HepG2 (cell line): ENCODE measurements around the gene DAZAP1. TPM values are rescaled to one million over a fixed set of nuclear protein-coding genes. Genes with fewer than 3 reads are reported as not detected.

ENCODE experiments used
- DR1 ChIP-seq: sonication (generic); formaldehyde crosslinking; IDR thresholded peaks from 2 replicates; pipeline ENCODE4 v1.8.0; 2021; ENCODE audit warnings: mild to moderate bottlenecking, missing genetic modification reagents, inconsistent platforms
- JARID2 ChIP-seq: sonication (generic); formaldehyde crosslinking; IDR thresholded peaks from 2 replicates; pipeline ENCODE4 v1.8.1; 2023; ENCODE audit warnings: missing genetic modification reagents, inconsistent platforms; ENCODE audit not compliant: insufficient replicate concordance
- MAF1 ChIP-seq: sonication (generic); formaldehyde crosslinking; IDR thresholded peaks from 2 replicates; pipeline ENCODE4 v1.5.0; 2020; ENCODE audit warnings: missing genetic modification reagents, borderline replicate concordance
- NCOA2 ChIP-seq: sonication (generic); formaldehyde crosslinking; IDR thresholded peaks from 2 replicates; pipeline ENCODE4 v1.8.0; 2022; ENCODE audit warnings: inconsistent platforms
- SNAPC2 ChIP-seq: sonication (generic); formaldehyde crosslinking; IDR thresholded peaks from 2 replicates; pipeline ENCODE4 v1.8.1; 2022; ENCODE audit warnings: mild to moderate bottlenecking, missing genetic modification reagents
- SSRP1 ChIP-seq: IDR thresholded peaks from 2 replicates; pipeline ENCODE4 v1.6.1; 2016; ENCODE audit warnings: control low read depth
- ZNF136 ChIP-seq: sonication (generic); formaldehyde crosslinking; IDR thresholded peaks from 2 replicates; pipeline ENCODE4 v1.8.1; 2022; ENCODE audit warnings: low read depth, mild to moderate bottlenecking, moderate library complexity, missing genetic modification reagents
- ZNF20 ChIP-seq: sonication (generic); formaldehyde crosslinking; IDR thresholded peaks from 2 replicates; pipeline ENCODE4 v1.4.0; 2020; ENCODE audit warnings: mild to moderate bottlenecking, moderate library complexity, missing genetic modification reagents
- ZNF296 ChIP-seq: sonication (generic); formaldehyde crosslinking; conservative IDR thresholded peaks from 2 replicates; pipeline ENCODE4 v1.5.0; 2020; ENCODE audit warnings: mild to moderate bottlenecking, missing genetic modification reagents
- ZNF329 ChIP-seq: sonication (generic); formaldehyde crosslinking; IDR thresholded peaks from 2 replicates; pipeline ENCODE4 v1.9.0; 2021; ENCODE audit warnings: low read depth, mild to moderate bottlenecking, missing genetic modification reagents
- ZNF775 ChIP-seq: sonication (generic); formaldehyde crosslinking; IDR thresholded peaks from 2 replicates; pipeline ENCODE4 v1.4.0; 2020; ENCODE audit warnings: missing genetic modification reagents, mild to moderate bottlenecking, moderate library complexity, borderline replicate concordance
- ZNF841 ChIP-seq: sonication (generic); formaldehyde crosslinking; IDR thresholded peaks from 2 replicates; pipeline ENCODE4 v1.8.1; 2023; ENCODE audit warnings: missing genetic modification reagents, borderline replicate concordance
- ZSCAN20 ChIP-seq: sonication (generic); formaldehyde crosslinking; IDR thresholded peaks from 2 replicates; pipeline ENCODE4 v1.4.0; 2020; ENCODE audit warnings: missing genetic modification reagents, mild to moderate bottlenecking, borderline replicate concordance
- ZSCAN30 ChIP-seq: sonication (generic); formaldehyde crosslinking; IDR thresholded peaks from 2 replicates; pipeline ENCODE4 v1.5.0; 2020; ENCODE audit warnings: mild to moderate bottlenecking, missing genetic modification reagents
- ZSCAN31 ChIP-seq: sonication (generic); formaldehyde crosslinking; IDR thresholded peaks from 2 replicates; pipeline ENCODE4 v1.5.0; 2020; ENCODE audit warnings: low read depth, mild to moderate bottlenecking, missing genetic modification reagents
- polyA plus RNA-seq, 8 experiments: library from polyadenylated mRNA; depleted of rRNA in 3 of 8; stranded (reverse) in 7 of 8; unstranded in 1 of 8; fragments of >200 nt; fragmentation: Illumina TruSeq in 4 of 8; extraction: Trizol in 4 of 8; gene quantifications; 2 replicates each; pipeline versions ENCODE4 v1.2.1 to v1.2.3, GENCODE V29; 2011 to 2016; ENCODE audit warnings: low read depth in 4 of 8, missing spikeins in 1 of 8, mixed read lengths in 1 of 8; ENCODE audit not compliant: insufficient read depth in 1 of 8
- total RNA-seq, 5 experiments: library from RNA; depleted of rRNA; stranded (reverse); fragments of >200 nt; fragmentation: Illumina TruSeq; extraction: Trizol; gene quantifications; 2 replicates each; pipeline ENCODE4 v1.2.3, GENCODE V29; 2016; ENCODE audit warnings: low read depth in 1 of 5
- TF ChIP-seq, protein P1 (sequence below), 2 experiments: sonication (generic) in 1 of 2; formaldehyde crosslinking in 1 of 2; IDR thresholded peaks; 2 replicates each; pipeline versions ENCODE4 v1.4.0 to v1.6.1; 2016 to 2020; ENCODE audit warnings: borderline replicate concordance in 1 of 2, low read depth in 1 of 2, mild to moderate bottlenecking in 1 of 2, missing genetic modification reagents in 1 of 2
- TF ChIP-seq, protein P2 (sequence below): sonication (generic); formaldehyde crosslinking; IDR thresholded peaks from 2 replicates; pipeline ENCODE4 v1.8.0; 2023; ENCODE audit warnings: mild to moderate bottlenecking, missing genetic modification reagents
- TF ChIP-seq, protein P3 (sequence below): sonication (generic); formaldehyde crosslinking; IDR thresholded peaks from 2 replicates; pipeline ENCODE4 v1.5.1; 2020; ENCODE audit warnings: missing genetic modification reagents, mild to moderate bottlenecking, borderline replicate concordance
- TF ChIP-seq, protein P4 (sequence below): IDR thresholded peaks from 2 replicates; pipeline ENCODE4 v1.6.1; 2016

DAZAP1 gene
- total and polyA plus RNA-seq, 2 of the 13 experiments (the other 11 are each of a cell fraction or from before 2014, with no cell fraction given) = 63.3 to 79.2 TPM

DNA sequence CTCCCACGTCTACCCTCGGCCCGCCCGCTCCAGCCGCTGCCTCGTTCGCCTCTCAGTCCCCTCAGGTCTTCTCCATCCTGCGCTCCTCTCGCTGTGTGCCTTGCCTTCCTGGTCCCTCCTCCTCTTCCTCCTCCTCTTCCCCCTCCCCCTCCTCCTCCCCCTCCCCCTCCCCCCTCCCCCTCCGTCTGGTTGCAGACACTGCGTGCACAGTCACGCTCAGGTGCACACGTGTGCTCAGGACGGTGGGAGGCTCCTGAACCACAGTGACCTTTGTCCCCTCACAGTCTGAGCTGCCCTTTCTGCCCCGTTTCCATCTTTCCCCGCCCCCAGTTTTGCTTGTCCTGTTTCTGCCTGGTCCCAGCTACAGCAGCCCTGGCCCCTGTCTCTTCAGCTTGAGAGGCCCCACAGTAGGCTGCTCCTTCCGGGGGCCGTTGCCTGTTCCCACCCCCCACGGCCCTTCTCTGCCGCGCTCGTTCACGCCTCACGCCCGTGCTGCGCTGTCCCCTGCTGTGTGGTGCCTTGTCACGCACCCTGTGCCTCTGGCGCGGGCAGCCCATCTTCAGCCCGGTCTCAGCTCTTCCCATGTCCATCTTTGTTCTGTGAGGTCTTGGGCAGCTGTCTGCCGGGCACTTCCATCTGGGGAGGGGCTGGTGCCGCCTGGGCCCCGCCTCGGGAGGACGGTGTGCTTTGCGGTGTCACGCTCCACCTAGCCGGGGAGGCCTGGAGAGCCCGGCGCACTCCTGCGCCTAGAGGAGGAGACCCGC, 17.0 kb downstream of the DAZAP1 start (continued):
- TF ChIP-seq, protein P1, sequence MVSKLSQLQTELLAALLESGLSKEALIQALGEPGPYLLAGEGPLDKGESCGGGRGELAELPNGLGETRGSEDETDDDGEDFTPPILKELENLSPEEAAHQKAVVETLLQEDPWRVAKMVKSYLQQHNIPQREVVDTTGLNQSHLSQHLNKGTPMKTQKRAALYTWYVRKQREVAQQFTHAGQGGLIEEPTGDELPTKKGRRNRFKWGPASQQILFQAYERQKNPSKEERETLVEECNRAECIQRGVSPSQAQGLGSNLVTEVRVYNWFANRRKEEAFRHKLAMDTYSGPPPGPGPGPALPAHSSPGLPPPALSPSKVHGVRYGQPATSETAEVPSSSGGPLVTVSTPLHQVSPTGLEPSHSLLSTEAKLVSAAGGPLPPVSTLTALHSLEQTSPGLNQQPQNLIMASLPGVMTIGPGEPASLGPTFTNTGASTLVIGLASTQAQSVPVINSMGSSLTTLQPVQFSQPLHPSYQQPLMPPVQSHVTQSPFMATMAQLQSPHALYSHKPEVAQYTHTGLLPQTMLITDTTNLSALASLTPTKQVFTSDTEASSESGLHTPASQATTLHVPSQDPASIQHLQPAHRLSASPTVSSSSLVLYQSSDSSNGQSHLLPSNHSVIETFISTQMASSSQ (IDR thresholded peaks at IDR 0.05; ENCODE audit: low read depth) = no peak; the same call in 1 of the 2 replicates
- TF ChIP-seq, protein P1 (CRISPR knock-in tag; IDR thresholded peaks at IDR 0.05; ENCODE audit: borderline replicate concordance) = no peak; the same call in 1 of the 2 replicates
- no peak for TF ChIP-seq ZNF136
- 0 out of 2 replicates have a peak, but pooled peaks have one; percentile 54 for TF ChIP-seq ZNF296 (CRISPR knock-in tag)
- no peak for TF ChIP-seq JARID2 (CRISPR knock-in tag)
- 0 out of 2 replicates have a peak, but pooled peaks have one; percentile 14 for TF ChIP-seq NCOA2 (CRISPR knock-in tag)
- no peak for TF ChIP-seq ZNF775 (CRISPR knock-in tag)
- no peak for TF ChIP-seq ZSCAN20
- TF ChIP-seq, protein P2, sequence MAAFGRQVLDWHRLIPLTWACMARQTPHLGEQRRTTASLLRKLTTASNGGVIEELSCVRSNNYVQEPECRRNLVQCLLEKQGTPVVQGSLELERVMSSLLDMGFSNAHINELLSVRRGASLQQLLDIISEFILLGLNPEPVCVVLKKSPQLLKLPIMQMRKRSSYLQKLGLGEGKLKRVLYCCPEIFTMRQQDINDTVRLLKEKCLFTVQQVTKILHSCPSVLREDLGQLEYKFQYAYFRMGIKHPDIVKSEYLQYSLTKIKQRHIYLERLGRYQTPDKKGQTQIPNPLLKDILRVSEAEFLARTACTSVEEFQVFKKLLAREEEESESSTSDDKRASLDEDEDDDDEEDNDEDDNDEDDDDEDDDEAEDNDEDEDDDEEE (CRISPR knock-in tag) = no peak
- no peak for TF ChIP-seq SNAPC2 (CRISPR knock-in tag)
- TF ChIP-seq, protein P3, sequence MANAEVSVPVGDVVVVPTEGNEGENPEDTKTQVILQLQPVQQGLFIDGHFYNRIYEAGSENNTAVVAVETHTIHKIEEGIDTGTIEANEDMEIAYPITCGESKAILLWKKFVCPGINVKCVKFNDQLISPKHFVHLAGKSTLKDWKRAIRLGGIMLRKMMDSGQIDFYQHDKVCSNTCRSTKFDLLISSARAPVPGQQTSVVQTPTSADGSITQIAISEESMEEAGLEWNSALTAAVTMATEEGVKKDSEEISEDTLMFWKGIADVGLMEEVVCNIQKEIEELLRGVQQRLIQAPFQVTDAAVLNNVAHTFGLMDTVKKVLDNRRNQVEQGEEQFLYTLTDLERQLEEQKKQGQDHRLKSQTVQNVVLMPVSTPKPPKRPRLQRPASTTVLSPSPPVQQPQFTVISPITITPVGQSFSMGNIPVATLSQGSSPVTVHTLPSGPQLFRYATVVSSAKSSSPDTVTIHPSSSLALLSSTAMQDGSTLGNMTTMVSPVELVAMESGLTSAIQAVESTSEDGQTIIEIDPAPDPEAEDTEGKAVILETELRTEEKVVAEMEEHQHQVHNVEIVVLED = peak; percentile 74
- TF ChIP-seq ZNF841 (CRISPR knock-in tag) = no peak
- TF ChIP-seq DR1 (CRISPR knock-in tag) = no peak
- no peak; the same call in 1 of the 2 replicates for TF ChIP-seq ZSCAN31 (CRISPR knock-in tag)
- no peak for TF ChIP-seq MAF1 (CRISPR knock-in tag)
- TF ChIP-seq, protein P4, sequence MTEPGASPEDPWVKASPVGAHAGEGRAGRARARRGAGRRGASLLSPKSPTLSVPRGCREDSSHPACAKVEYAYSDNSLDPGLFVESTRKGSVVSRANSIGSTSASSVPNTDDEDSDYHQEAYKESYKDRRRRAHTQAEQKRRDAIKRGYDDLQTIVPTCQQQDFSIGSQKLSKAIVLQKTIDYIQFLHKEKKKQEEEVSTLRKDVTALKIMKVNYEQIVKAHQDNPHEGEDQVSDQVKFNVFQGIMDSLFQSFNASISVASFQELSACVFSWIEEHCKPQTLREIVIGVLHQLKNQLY (CRISPR knock-in tag) = peak; percentile 76; the same call in 1 of the 2 replicates
- TF ChIP-seq ZSCAN30 (CRISPR knock-in tag) = no peak
- TF ChIP-seq ZNF329 (CRISPR knock-in tag) = peak; percentile 69
- TF ChIP-seq SSRP1 (CRISPR knock-in tag) = no peak
- no peak for TF ChIP-seq ZNF20 (CRISPR knock-in tag)
